Measurements from ENCODE around the gene HTT. TPM values are rescaled to one million over a fixed set of nuclear protein-coding genes. Genes with fewer than 3 reads are reported as not detected.

The HTT gene
- total and polyA plus RNA-seq, 9 of the 15 experiments (the other 6 are each of a cell fraction or from before 2014, with no cell fraction given), result 0.66 to 31.6 (median 14.7) TPM

- Histone ChIP-seq H3K9me3 (replicated peaks; ENCODE audit: control insufficient read depth, insufficient read depth, low read depth, low read length) (no peaks in the 10 kb centered on the region), H3K27ac (ENCODE audit: extremely low read depth, low read depth, low read length) (no peak overlapping the region), H3K4me1 (replicated peaks in 1 of 2; ENCODE audit: control insufficient read depth in 2 of 2, insufficient read depth in 2 of 2, low read length in 2 of 2) (no peaks in the 10 kb centered on the region), H3K9ac (ENCODE audit: insufficient read depth in 1 of 2, low read depth in 2 of 2, low read length in 2 of 2) (no peak overlapping the region), H3K79me2 (ENCODE audit: control insufficient read depth, insufficient read depth, low read length) (no peaks in the 10 kb centered on the region), H3K27me3 (ENCODE audit: control insufficient read depth in 2 of 2, insufficient read depth in 2 of 2, low read length in 2 of 2) (no peaks in the 10 kb centered on the region), H3K36me3 (ENCODE audit: control insufficient read depth, insufficient read depth, low read length) (peaks cover 46% of the 10 kb centered on the region; the same call in 2 of the 3 replicates), H3K4me3 (no peak overlapping the region), H4K20me1 (replicated peaks; ENCODE audit: control insufficient read depth, insufficient read depth, low read length) (no peaks in the 10 kb centered on the region), H3K4me2 (ENCODE audit: insufficient read depth, low read length) (no peak overlapping the region), H3K9me1 (ENCODE audit: control insufficient read depth, insufficient read depth, low read length) (no peaks in the 10 kb centered on the region), H2AFZ (ENCODE audit: low read depth, low read length) (no peak overlapping the region)
- FAIRE-seq, result no peak
- DNase-seq (ENCODE audit: extremely low read depth in 1 of 4, low spot score in 3 of 4), result no peak
- 79% methylated on average over 2 of the region's 2 CpGs for WGBS (ENCODE audit: insufficient coverage, low coverage, missing lambda C conversion rate)
- ChIA-PET POLR2A (interaction anchor here (0.6 to 1.8 kb wide), 3 partner anchors 10 to 182 kb away, joined by 3 to 11 read pairs (median 3); partner anchors contain the start of gene GRK4), CTCF (ENCODE audit: low intra/inter-chr PET ratio) (interaction anchor here (1.9 kb wide), 1 partner anchor 298 kb away, joined by 13 read pairs; no protein-coding TSS in a partner anchor)
- no peak for ATAC-seq
- in situ Hi-C loops (cut with MboI), result no loop called here
- TF ChIP-seq TBP (optimal IDR thresholded peaks at IDR 0.05; ENCODE audit: low read depth, low read length), result no peak
- TF ChIP-seq ZNF224 (CRISPR knock-in tag; IDR thresholded peaks at IDR 0.05), result no peak
- TF ChIP-seq RAD21 (CRISPR knock-in tag; conservative IDR thresholded peaks at IDR 0.05 in 1 of 2, IDR thresholded peaks at IDR 0.05 in 1 of 2), result peak in 1 of 2 experiments; percentile 20; a peak in 1 of 4 replicates
- no peak for TF ChIP-seq KLF1 (tag; IDR thresholded peaks at IDR 0.05)
- TF ChIP-seq, protein P1, sequence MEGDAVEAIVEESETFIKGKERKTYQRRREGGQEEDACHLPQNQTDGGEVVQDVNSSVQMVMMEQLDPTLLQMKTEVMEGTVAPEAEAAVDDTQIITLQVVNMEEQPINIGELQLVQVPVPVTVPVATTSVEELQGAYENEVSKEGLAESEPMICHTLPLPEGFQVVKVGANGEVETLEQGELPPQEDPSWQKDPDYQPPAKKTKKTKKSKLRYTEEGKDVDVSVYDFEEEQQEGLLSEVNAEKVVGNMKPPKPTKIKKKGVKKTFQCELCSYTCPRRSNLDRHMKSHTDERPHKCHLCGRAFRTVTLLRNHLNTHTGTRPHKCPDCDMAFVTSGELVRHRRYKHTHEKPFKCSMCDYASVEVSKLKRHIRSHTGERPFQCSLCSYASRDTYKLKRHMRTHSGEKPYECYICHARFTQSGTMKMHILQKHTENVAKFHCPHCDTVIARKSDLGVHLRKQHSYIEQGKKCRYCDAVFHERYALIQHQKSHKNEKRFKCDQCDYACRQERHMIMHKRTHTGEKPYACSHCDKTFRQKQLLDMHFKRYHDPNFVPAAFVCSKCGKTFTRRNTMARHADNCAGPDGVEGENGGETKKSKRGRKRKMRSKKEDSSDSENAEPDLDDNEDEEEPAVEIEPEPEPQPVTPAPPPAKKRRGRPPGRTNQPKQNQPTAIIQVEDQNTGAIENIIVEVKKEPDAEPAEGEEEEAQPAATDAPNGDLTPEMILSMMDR (IDR thresholded peaks at IDR 0.05 in 2 of 3, conservative IDR thresholded peaks at IDR 0.05 in 1 of 3; ENCODE audit: insufficient read depth in 2 of 3, low read depth in 1 of 3, low read length in 3 of 3), result peak in 1 of 3 experiments; percentile 32; a peak in 1 of 6 replicates
- intact Hi-C loops (cut with micrococcal nuclease), result no loop called here
- no TSS peak for BruUV-seq (replicated peaks)
Observed at GRCh38 chr4:3145234-3145924, 70.9 kb downstream of the HTT start.
